NCI-H1048 (cell line): ENCODE data around the gene COBLL1.

Experiments
- DNase-seq: peaks from one replicate; lab custom pipeline; 2025; lab: John Stamatoyannopoulos, UW

COBLL1 gene

DNA sequence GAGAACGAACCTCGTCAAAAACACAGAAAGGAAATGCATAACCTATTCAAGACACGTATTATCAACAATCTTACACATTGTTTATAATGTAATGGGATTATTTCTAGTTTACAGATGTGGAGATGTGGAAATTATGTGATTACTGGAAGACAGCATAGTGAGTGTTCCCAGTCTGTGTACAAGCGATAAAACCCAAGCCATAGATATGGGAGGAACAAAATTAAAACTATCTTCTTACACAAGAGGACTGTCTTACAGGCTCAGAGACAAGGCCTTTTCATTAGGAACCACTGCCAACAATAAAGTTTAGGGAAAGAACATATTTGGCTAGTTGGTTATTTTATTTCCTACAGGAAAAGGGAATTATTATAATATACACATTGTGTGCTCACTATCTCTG lies 20.3 kb downstream of the COBLL1 start:
- no peak for DNase-seq

- no peak for DNase-seq
Observed at GRCh38 chr2:164818149-164819136, 23.2 kb downstream of the COBLL1 start.

- DNase-seq = no peak
Observed at GRCh38 chr2:164816900-164817299, 24.7 kb downstream of the COBLL1 start.

GRCh38 chr2:164816046-164816445 lies 25.6 kb downstream of the COBLL1 start:
- no peak for DNase-seq

GRCh38 chr2:164815071-164815793 lies 26.4 kb downstream of the COBLL1 start:
- DNase-seq = no peak

- DNase-seq = no peak
Observed at GRCh38 chr2:164813535-164813934, 28.1 kb downstream of the COBLL1 start.

GRCh38 chr2:164812378-164812777 lies 29.2 kb downstream of the COBLL1 start:
- no peak for DNase-seq

- DNase-seq = no peak
Observed at GRCh38 chr2:164811819-164812218, 29.8 kb downstream of the COBLL1 start.

- no peak for DNase-seq
Observed at GRCh38 chr2:164810843-164811242, 30.8 kb downstream of the COBLL1 start.

GRCh38 chr2:164808776-164809175 lies 32.8 kb downstream of the COBLL1 start:
- DNase-seq = no peak

DNA sequence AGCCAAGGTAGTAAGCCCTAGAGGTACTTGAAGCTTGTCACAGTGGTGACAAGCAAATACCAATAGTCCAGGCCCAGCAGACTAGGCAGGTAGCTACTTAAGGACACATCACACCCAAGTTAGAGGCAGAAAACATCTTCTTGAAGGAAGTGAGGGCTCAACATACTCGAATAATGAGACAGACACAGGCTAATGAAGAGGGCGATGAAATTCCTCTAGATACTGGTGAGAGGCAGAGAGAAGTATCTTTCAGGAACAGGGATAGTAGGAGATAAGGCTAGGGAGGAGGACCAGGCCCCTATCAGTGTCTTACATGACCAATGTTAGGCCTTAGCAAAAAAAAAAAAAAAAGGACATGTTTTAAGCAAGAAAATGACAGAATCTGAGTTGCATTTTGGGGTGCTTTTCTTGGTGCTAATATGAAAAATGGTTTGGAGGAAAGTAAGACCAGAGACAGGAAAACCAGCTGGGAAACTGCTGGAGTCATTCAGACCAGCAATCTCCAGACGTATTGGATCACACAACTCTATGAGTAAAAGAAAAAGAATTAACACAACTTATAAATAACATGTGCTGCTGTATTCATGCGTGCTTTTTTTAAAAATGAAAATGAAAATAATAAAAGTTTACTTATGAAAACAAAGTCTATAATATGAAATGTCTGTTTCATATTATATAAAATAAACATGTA lies 37.7 kb downstream of the COBLL1 start:
- DNase-seq = no peak

DNA sequence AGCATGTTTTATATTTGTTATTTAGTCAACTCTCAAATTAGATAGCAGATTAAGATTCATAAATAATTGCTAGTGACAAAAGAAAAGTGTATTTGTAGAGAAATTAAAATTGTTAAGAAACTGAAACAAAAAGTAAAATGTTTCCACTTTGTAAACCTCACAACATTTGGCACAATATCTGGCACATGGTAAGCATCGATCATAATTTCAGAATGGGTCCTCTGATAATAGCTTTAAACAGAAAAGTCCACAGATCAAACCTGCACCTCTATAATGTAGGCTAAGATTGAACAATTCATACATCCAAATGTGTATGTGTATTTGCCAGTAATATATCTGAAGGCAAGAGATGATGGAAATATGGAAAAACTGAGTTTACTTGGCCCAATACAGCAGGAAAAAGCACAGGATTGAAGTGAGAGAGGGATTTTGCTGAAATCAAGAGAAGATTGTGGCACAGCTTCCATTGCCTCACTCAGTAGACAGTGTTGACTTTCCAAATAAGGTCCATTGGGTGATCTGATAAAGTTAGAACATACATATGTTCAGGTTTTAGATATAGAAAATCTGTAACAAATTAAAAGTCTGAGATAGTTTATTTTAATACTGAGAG lies 39.4 kb downstream of the COBLL1 start:
- no peak for DNase-seq

- no peak for DNase-seq
Observed at GRCh38 chr2:164800572-164800971, 41.1 kb downstream of the COBLL1 start.

GRCh38 chr2:164797627-164798026 lies 44.0 kb downstream of the COBLL1 start:
- DNase-seq = no peak

DNA sequence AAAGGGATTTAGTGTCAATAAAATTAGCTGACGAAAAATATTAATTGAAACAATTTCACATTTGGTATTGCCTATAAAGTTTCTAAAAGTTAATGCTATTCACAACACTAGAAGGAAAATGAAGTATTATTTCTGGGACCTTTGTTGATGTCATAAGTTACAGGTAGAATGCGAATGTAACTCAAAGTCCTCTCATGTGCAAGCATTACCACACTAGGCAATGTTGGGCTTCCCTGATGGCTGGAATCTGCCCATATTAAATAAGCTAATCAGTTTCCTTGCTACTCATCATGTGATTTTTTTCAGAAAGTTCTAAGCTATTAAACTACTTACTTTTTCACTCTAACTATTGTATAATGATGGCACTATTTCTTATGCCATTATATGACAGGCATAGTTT lies 44.6 kb downstream of the COBLL1 start:
- no peak for DNase-seq

DNA sequence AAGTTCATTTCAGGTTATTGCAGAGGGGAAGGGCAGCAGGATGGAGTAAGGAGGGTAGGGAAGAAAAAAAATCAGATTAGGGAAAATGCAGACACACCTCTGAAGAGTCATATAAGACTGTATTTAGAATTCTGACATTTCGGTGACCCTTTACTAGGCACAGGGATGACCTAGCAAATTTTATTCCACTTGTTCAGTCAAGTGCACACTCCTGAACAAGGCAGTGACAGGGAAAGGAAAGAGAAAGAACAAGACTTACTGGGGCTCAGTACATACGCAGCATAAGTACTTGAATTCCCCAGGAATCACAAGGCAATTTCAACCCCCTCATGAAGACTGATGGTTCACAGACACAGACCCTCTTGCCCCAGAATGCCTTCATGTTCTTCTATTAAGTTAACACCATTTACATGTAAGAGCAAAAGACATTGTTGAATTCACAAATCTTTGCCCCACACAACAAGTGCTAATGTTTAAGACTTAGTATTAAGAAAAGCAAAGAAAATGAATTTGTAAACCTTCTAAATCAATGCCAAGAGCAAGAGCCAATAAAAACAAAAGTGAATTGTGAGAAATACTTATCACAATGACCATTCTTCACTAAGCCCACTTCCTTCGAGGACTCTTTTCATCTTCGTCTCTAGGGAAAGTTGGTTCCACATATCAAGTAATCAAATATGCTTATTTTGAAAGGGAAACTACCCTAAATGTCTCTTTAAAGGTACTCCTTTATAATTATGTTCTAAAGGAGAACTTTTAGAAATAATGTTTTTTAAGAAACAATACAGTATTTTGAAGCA lies 47.0 kb downstream of the COBLL1 start:
- DNase-seq = no peak

DNA sequence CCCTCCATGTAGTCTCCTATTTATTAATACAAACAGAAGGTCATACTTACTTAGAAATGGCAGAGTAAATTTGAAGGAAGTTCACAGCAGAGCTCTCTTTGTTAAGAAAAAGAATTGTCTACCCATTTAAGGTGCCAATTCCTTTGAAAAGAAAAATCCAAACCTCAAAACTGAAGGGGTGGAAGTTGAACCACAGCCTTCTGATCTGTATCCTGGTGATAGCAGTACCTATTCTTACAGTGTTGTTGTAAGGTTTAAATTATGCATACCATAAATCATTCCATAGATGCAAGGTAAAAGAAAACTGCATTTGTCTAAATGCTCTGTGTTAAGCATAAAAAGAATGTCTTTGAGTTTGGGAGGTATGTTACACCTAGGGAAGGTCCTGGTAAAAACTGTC lies 47.6 kb downstream of the COBLL1 start:
- no peak for DNase-seq

- DNase-seq = no peak
Observed at GRCh38 chr2:164793529-164793928, 48.1 kb downstream of the COBLL1 start.

GRCh38 chr2:164792316-164793170 lies 49.1 kb downstream of the COBLL1 start:
- no peak for DNase-seq

GRCh38 chr2:164789968-164790367 lies 51.7 kb downstream of the COBLL1 start:
- DNase-seq = no peak
